A549 (cell line): ENCODE data around the gene TUBB1. TPM values are rescaled to one million over a fixed set of nuclear protein-coding genes. Genes with fewer than 3 reads are reported as not detected.
A peak's percentile ranks its signal among the peaks of the same experiment; 100 is the strongest.

Experiments
- ATAC-seq, 2 experiments: fragments of 200-7000 bp in 1 of 2; fragments of >200 bp in 1 of 2; cut with Nextera tagmentation in 1 of 2; cut with Tn5 transposase in 1 of 2; 3 replicates each; pipeline versions ENCODE4 v1.8.0 to v1.9.1; 2018 to 2020; ENCODE audit warnings: mild to moderate bottlenecking in 1 of 2, moderate library complexity in 1 of 2
- CTCF ChIA-PET: fragments of 300-600 bp; sonication (Branson Sonifier 250); formaldehyde crosslinking; extraction: SDS; loops from one replicate; lab custom pipeline; 2021; ENCODE audit warnings: antibody characterized with exemption, inconsistent platforms; lab: Yijun Ruan, JAX
- POLR2A ChIA-PET: fragments of 350-600 bp; formaldehyde crosslinking; extraction: SDS; loops from one replicate; lab custom pipeline; 2021; ENCODE audit warnings: antibody characterized with exemption, inconsistent platforms; lab: Yijun Ruan, JAX
- DNase-seq, 2 experiments: peaks; one replicate each; pipeline versions ENCODE4 v3.0.0 to v3.0.0-alpha.2; 2011 to 2016; ENCODE audit warnings: low read depth in 1 of 2, low spot score in 1 of 2
- FAIRE-seq: peaks from 2 replicates; lab custom pipeline; 2011; peaks lifted over from hg19 to GRCh38; lab: Jason Lieb, UNC
- H3K27ac ChIP-seq, 2 experiments: fragments of >200 bp; sonication (Bioruptor Twin); formaldehyde crosslinking; 3 replicates each; pipeline ENCODE4 v1.5.1; 2016 to 2017
- H3K4me1 ChIP-seq: fragments of >200 bp; sonication (Bioruptor Twin); formaldehyde crosslinking; 3 replicates; pipeline ENCODE4 v1.6.1; 2016
- H3K4me2 ChIP-seq: fragments of >200 bp; sonication (Bioruptor Twin); formaldehyde crosslinking; 3 replicates; pipeline ENCODE4 v1.6.1; 2016
- H3K4me3 ChIP-seq: fragments of >200 bp; sonication (Bioruptor Twin); formaldehyde crosslinking; 3 replicates; pipeline ENCODE4 v1.5.1; 2016
- H3K9me3 ChIP-seq: fragments of >200 bp; sonication (Bioruptor Twin); formaldehyde crosslinking; 3 replicates; pipeline ENCODE4 v1.6.1; 2016
- BHLHE40 ChIP-seq: IDR thresholded peaks from 2 replicates; pipeline ENCODE4 v1.6.1; 2012; ENCODE audit warnings: low read depth, low read length, inconsistent platforms
- CBX2 ChIP-seq: fragments of 200-600 bp; sonication (generic); IDR thresholded peaks from 2 replicates; pipeline ENCODE4 v1.6.1; 2016; ENCODE audit warnings: low read depth, mild to moderate bottlenecking, borderline replicate concordance
- CHD2 ChIP-seq: fragments of 150-350 bp; IDR thresholded peaks from 2 replicates; pipeline ENCODE4 v1.6.1; 2014; ENCODE audit warnings: low read length; ENCODE audit not compliant: partially characterized antibody
- EHF ChIP-seq: fragments of 250-450 bp; sonication (Bioruptor Pico); IDR thresholded peaks from 2 replicates; pipeline ENCODE4 v1.5.0; 2020; ENCODE audit warnings: mild to moderate bottlenecking
- HEYL ChIP-seq: fragments of 250-450 bp; sonication (Bioruptor Pico); IDR thresholded peaks from 2 replicates; pipeline ENCODE4 v1.8.0; 2021; ENCODE audit warnings: mild to moderate bottlenecking, moderate library complexity
- HMGXB4 ChIP-seq: fragments of 250-450 bp; sonication (Bioruptor Pico); IDR thresholded peaks from 2 replicates; pipeline ENCODE4 v1.5.0; 2021; ENCODE audit warnings: mild to moderate bottlenecking, moderate library complexity, borderline replicate concordance
- HOXB13 ChIP-seq: fragments of 250-450 bp; sonication (Bioruptor Pico); IDR thresholded peaks from 2 replicates; pipeline ENCODE4 v1.5.0; 2020; ENCODE audit warnings: low read depth, mild to moderate bottlenecking, moderate library complexity
- HOXB5 ChIP-seq: fragments of 250-450 bp; sonication (Bioruptor Pico); IDR thresholded peaks from 2 replicates; pipeline ENCODE4 v1.5.0; 2020; ENCODE audit warnings: mild to moderate bottlenecking, moderate library complexity
- JUNB ChIP-seq: fragments of >200 bp; sonication (Bioruptor Twin); formaldehyde crosslinking; IDR thresholded peaks from 2 replicates; pipeline ENCODE4 v1.6.1; 2016
- MAX ChIP-seq: IDR thresholded peaks from 2 replicates; pipeline ENCODE4 v1.6.1; 2012
- NPAS2 ChIP-seq: fragments of 250-450 bp; sonication (Bioruptor Pico); IDR thresholded peaks from 2 replicates; pipeline ENCODE4 v1.8.0; 2022; ENCODE audit warnings: mild to moderate bottlenecking, moderate library complexity, borderline replicate concordance
- POLR2AphosphoS2 ChIP-seq: conservative IDR thresholded peaks from 2 replicates; pipeline ENCODE4 v1.6.1; 2012; ENCODE audit warnings: low read length, improper control_type of control experiment, inconsistent platforms
- RAD21 ChIP-seq, 2 experiments: fragments of >200 bp in 1 of 2; sonication (Bioruptor Twin) in 1 of 2; formaldehyde crosslinking in 1 of 2; IDR thresholded peaks in 1 of 2; conservative IDR thresholded peaks in 1 of 2; 2 replicates in 1 of 2; 3 replicates in 1 of 2; pipeline ENCODE4 v1.6.1; 2012 to 2018; ENCODE audit warnings: inconsistent platforms in 1 of 2
- REST ChIP-seq: fragments of 200-600 bp; sonication (generic); IDR thresholded peaks from 2 replicates; pipeline ENCODE4 v1.6.1; 2016; ENCODE audit warnings: antibody characterized with exemption, mild to moderate bottlenecking, moderate library complexity
- RNF2 ChIP-seq: fragments of 200-600 bp; sonication (generic); IDR thresholded peaks from 2 replicates; pipeline ENCODE4 v1.6.1; 2016; ENCODE audit warnings: low read depth, mild to moderate bottlenecking, antibody characterized with exemption, moderate library complexity, borderline replicate concordance
- SMC3 ChIP-seq: fragments of >200 bp; sonication (Bioruptor Twin); formaldehyde crosslinking; IDR thresholded peaks from 3 replicates; pipeline ENCODE4 v1.6.1; 2018; ENCODE audit warnings: inconsistent platforms
- WGBS: methylation state at CpG from one replicate; pipeline ENCODE4 v1.1.6; 2017; ENCODE audit errors: missing lambda C conversion rate; 5-methylcytosine and 5-hydroxymethylcytosine counted together
- polyA plus RNA-seq, 4 experiments: library from polyadenylated mRNA; depleted of rRNA in 3 of 4; stranded (reverse); fragments of >200 nt; fragmentation: RNase III in 1 of 4; extraction: RNeasy Plus Mini Kit Qiagen cat#74134 plus additional on column Dnase treatment in 1 of 4; gene quantifications; 2 replicates in 3 of 4; 3 replicates in 1 of 4; pipeline ENCODE4 v1.2.3, GENCODE V29; 2011 to 2017
- TF ChIP-seq, protein P1 (sequence below): fragments of 150-350 bp; IDR thresholded peaks from 2 replicates; pipeline ENCODE4 v1.6.1; 2014; ENCODE audit warnings: low read depth, mild to moderate bottlenecking, low read length
- TF ChIP-seq, protein P2 (sequence below): IDR thresholded peaks from 2 replicates; pipeline ENCODE4 v1.6.1; 2012
- TF ChIP-seq, protein P3 (sequence below): fragments of >200 bp; sonication (Bioruptor Twin); formaldehyde crosslinking; IDR thresholded peaks from 3 replicates; pipeline ENCODE4 v1.5.1; 2016

The TUBB1 gene
- polyA plus RNA-seq, 2 of the 4 experiments (the other 2 are of a cell fraction), result 0.03 TPM; not detected in 1

DNA sequence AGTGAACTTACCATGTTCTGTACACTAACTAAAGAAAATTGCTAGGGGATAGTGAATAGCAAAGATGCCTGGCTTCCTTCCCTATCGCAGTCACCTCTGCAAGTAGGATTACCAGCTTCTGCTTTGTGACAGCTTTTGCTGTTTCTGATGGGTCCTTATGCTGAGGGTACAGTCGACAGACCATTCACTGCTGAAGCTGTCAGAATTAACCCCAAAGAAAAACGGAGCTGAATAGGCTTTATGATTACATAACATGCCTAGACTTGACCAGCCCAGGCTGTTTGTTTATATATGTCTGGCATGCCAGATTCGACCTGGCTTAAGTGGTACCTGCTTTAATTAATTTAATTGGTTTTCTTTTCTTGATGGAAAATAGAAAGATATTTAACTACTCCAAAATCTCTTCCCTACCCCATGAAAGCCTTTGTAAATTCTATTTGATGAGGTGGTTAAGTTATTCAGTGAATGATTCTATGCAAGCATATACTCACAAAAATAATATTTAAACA is 45.0 kb downstream of the TUBB1 start:
- CTCF ChIA-PET, result interaction anchor here (0.8 to 2.4 kb wide), 4 partner anchors 24 to 391 kb away, joined by 3 to 9 read pairs (median 4); no protein-coding TSS in a partner anchor
- DNase-seq, result no peak
- Histone ChIP-seq H3K4me2 (peak overlapping the region; percentile 66), H3K9me3 (no peaks in the 10 kb centered on the region), H3K27ac (no peak overlapping the region), H3K4me3 (no peak overlapping the region), H3K4me1 (peaks cover 13% of the 10 kb centered on the region)
- POLR2A ChIA-PET, result interaction anchor here (1.0 kb wide), 1 partner anchor 32 kb away, joined by 3 read pairs; the partner anchor contains the start of gene ATP5F1E
- WGBS, result 23% methylated on average over 4 of the region's 4 CpGs
- no peak for ATAC-seq
- FAIRE-seq, result no peak
- TF ChIP-seq HEYL (CRISPR knock-in tag), result no peak
- TF ChIP-seq RAD21 (conservative IDR thresholded peaks at IDR 0.05 in 1 of 2, IDR thresholded peaks at IDR 0.05 in 1 of 2), result no peak
- TF ChIP-seq HOXB13 (CRISPR knock-in tag), result no peak
- TF ChIP-seq SMC3, result no peak
- TF ChIP-seq JUNB, result no peak
- TF ChIP-seq, protein P1, sequence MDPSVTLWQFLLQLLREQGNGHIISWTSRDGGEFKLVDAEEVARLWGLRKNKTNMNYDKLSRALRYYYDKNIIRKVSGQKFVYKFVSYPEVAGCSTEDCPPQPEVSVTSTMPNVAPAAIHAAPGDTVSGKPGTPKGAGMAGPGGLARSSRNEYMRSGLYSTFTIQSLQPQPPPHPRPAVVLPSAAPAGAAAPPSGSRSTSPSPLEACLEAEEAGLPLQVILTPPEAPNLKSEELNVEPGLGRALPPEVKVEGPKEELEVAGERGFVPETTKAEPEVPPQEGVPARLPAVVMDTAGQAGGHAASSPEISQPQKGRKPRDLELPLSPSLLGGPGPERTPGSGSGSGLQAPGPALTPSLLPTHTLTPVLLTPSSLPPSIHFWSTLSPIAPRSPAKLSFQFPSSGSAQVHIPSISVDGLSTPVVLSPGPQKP, result no peak
- TF ChIP-seq CHD2, result no peak
- TF ChIP-seq, protein P2, sequence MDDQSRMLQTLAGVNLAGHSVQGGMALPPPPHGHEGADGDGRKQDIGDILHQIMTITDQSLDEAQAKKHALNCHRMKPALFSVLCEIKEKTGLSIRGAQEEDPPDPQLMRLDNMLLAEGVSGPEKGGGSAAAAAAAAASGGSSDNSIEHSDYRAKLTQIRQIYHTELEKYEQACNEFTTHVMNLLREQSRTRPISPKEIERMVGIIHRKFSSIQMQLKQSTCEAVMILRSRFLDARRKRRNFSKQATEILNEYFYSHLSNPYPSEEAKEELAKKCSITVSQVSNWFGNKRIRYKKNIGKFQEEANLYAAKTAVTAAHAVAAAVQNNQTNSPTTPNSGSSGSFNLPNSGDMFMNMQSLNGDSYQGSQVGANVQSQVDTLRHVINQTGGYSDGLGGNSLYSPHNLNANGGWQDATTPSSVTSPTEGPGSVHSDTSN, result no peak
- no peak for TF ChIP-seq BHLHE40
- TF ChIP-seq MAX, result no peak
- TF ChIP-seq HOXB5 (CRISPR knock-in tag), result no peak
- TF ChIP-seq REST, result no peak
- TF ChIP-seq EHF, result no peak
- TF ChIP-seq POLR2AphosphoS2, result no peak
- no peak for TF ChIP-seq RNF2
- no peak for TF ChIP-seq HMGXB4
- TF ChIP-seq CBX2, result no peak
- TF ChIP-seq NPAS2 (CRISPR knock-in tag), result no peak
- TF ChIP-seq, protein P3, sequence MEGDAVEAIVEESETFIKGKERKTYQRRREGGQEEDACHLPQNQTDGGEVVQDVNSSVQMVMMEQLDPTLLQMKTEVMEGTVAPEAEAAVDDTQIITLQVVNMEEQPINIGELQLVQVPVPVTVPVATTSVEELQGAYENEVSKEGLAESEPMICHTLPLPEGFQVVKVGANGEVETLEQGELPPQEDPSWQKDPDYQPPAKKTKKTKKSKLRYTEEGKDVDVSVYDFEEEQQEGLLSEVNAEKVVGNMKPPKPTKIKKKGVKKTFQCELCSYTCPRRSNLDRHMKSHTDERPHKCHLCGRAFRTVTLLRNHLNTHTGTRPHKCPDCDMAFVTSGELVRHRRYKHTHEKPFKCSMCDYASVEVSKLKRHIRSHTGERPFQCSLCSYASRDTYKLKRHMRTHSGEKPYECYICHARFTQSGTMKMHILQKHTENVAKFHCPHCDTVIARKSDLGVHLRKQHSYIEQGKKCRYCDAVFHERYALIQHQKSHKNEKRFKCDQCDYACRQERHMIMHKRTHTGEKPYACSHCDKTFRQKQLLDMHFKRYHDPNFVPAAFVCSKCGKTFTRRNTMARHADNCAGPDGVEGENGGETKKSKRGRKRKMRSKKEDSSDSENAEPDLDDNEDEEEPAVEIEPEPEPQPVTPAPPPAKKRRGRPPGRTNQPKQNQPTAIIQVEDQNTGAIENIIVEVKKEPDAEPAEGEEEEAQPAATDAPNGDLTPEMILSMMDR, result no peak
